Cortex of kidney (tissue), 1 donor: ENCODE data around the gene PLD4.
"Not testable (repeated sequence)": the region's sequence is repeated elsewhere in the genome, so short reads cannot be mapped to it uniquely, and the experiment has no call there.

Experiments used
- DNase-seq: peaks from one replicate; lab custom pipeline; 2025; lab: John Stamatoyannopoulos, UW

PLD4 gene

GRCh38 chr14:104941508-104942365 lies 17.1 kb downstream of the PLD4 start:
- DNase-seq: no peak

GRCh38 chr14:104942586-104942985 lies 17.9 kb downstream of the PLD4 start:
- DNase-seq: no peak

GRCh38 chr14:104943216-104944015 lies 18.7 kb downstream of the PLD4 start:
- not testable (repeated sequence) for DNase-seq

GRCh38 chr14:104944016-104944308 lies 19.3 kb downstream of the PLD4 start:
- DNase-seq: not testable (repeated sequence)

- not testable (repeated sequence) for DNase-seq
These were observed 19.9 kb downstream of the PLD4 start for GRCh38 chr14:104944436-104945205.

GRCh38 chr14:104945266-104945665 lies 20.6 kb downstream of the PLD4 start:
- DNase-seq: not testable (repeated sequence)

- DNase-seq: not testable (repeated sequence)
These were observed 21.6 kb downstream of the PLD4 start for GRCh38 chr14:104945986-104946965.

- DNase-seq: not testable (repeated sequence)
These were observed 22.5 kb downstream of the PLD4 start for GRCh38 chr14:104947201-104947600.

- not testable (repeated sequence) for DNase-seq
These were observed 23.4 kb downstream of the PLD4 start for GRCh38 chr14:104947881-104948735.

GRCh38 chr14:104948736-104949031 lies 24.0 kb downstream of the PLD4 start:
- no peak for DNase-seq

GRCh38 chr14:104949406-104949955 lies 24.8 kb downstream of the PLD4 start:
- DNase-seq: not testable (repeated sequence)

GRCh38 chr14:104950021-104950420 lies 25.3 kb downstream of the PLD4 start:
- DNase-seq: no peak

- DNase-seq: not testable (repeated sequence)
These were observed 26.0 kb downstream of the PLD4 start for GRCh38 chr14:104950701-104951100.

- not testable (repeated sequence) for DNase-seq
These were observed 27.4 kb downstream of the PLD4 start for GRCh38 chr14:104951863-104952657.

- no peak for DNase-seq
These were observed 28.4 kb downstream of the PLD4 start for GRCh38 chr14:104953097-104953496.

GRCh38 chr14:104953896-104954656 lies 29.4 kb downstream of the PLD4 start:
- DNase-seq: no peak

- DNase-seq: no peak
These were observed 30.2 kb downstream of the PLD4 start for GRCh38 chr14:104954746-104955395.

GRCh38 chr14:104955396-104955770 lies 30.7 kb downstream of the PLD4 start:
- no peak for DNase-seq
